ENCODE results near the gene SMIM35. TPM values are rescaled to one million over a fixed set of nuclear protein-coding genes. Genes with fewer than 3 reads are reported as not detected.
"Not testable (repeated sequence)": the region's sequence is repeated elsewhere in the genome, so short reads cannot be mapped to it uniquely, and the experiment has no call there.

The SMIM35 gene
- total RNA-seq, 1 experiment from 2014 or later: not detected

DNA sequence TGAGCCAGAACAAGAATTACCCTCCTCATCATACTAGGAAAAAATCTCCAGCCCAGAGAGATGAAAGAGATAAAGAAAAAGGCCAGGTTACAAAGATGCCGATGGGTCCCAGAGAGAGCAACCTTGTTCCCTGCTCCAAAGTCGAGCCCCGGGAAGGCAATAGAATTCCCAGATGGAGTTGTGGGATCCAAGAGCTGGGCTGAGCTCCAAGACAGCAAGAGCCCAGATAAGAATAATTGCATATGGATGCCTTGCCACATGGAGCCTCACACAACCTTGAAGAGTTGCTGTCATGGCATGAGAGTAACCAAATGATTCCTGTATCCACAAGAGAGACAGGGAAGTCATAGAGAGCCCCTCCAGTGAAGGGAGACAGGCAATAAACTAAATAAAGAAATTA, 69.7 kb downstream of the SMIM35 start:
- Histone ChIP-seq H3K27me3 (no peaks in the 10 kb centered on the region), H3K4me1 (no peaks in the 10 kb centered on the region), H3K36me3 (no peaks in the 10 kb centered on the region), H3K27ac (no peak overlapping the region), H3K4me3 (no peak overlapping the region), H3K9me3 (replicated peaks) (no peaks in the 10 kb centered on the region)
- no peak for DNase-seq

DNA sequence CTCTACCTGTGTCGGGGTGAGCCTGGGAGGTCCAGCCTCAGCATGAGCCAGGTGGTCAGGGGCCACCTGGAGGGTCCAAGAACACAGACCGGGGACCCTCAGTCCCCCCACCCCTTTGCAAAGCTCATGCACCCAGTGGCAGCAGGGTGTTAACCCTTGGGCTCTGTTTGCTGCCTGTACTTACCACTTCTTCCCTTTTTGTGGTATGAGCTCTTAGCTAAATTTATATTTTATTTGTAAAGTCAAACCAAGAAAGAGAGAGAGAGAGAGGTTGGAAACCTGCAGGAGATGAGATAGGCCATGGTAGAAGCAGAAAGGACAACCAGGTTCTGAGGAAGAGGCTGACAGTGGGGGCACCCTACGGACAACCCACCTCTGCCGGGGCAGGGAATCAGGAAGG, 70.7 kb downstream of the SMIM35 start:
- DNase-seq: no peak
- no peaks in the 10 kb centered on the region for H3K27me3 ChIP-seq
- H3K9me3 ChIP-seq (replicated peaks): no peaks in the 10 kb centered on the region
- H3K4me3 ChIP-seq: no peak overlapping the region
- H3K36me3 ChIP-seq: no peaks in the 10 kb centered on the region
- no peak overlapping the region for H3K27ac ChIP-seq
- H3K4me1 ChIP-seq: no peaks in the 10 kb centered on the region

- Histone ChIP-seq H3K4me3 (no peak overlapping the region), H3K9me3 (replicated peaks) (no peaks in the 10 kb centered on the region), H3K27me3 (no peaks in the 10 kb centered on the region), H3K36me3 (no peaks in the 10 kb centered on the region), H3K27ac (no peak overlapping the region), H3K4me1 (no peaks in the 10 kb centered on the region)
- no peak for DNase-seq
These were observed 71.3 kb downstream of the SMIM35 start for GRCh38 chr11:118015385-118015841.

GRCh38 chr11:118014022-118014421, 72.7 kb downstream of the SMIM35 start:
- H3K4me3 ChIP-seq: no peak overlapping the region
- H3K36me3 ChIP-seq: no peaks in the 10 kb centered on the region
- H3K27ac ChIP-seq: no peak overlapping the region
- no peaks in the 10 kb centered on the region for H3K9me3 ChIP-seq (replicated peaks)
- no peaks in the 10 kb centered on the region for H3K4me1 ChIP-seq
- no peaks in the 10 kb centered on the region for H3K27me3 ChIP-seq
- DNase-seq: no peak

- Histone ChIP-seq H3K27me3 (no peaks in the 10 kb centered on the region), H3K9me3 (replicated peaks) (no peaks in the 10 kb centered on the region), H3K4me3 (no peak overlapping the region), H3K36me3 (no peaks in the 10 kb centered on the region), H3K27ac (no peak overlapping the region), H3K4me1 (no peaks in the 10 kb centered on the region)
- DNase-seq: no peak
These were observed 74.6 kb downstream of the SMIM35 start for GRCh38 chr11:118012083-118012669.

GRCh38 chr11:118010738-118011461, 75.9 kb downstream of the SMIM35 start:
- no peak overlapping the region for H3K4me3 ChIP-seq
- no peaks in the 10 kb centered on the region for H3K36me3 ChIP-seq
- DNase-seq: no peak
- H3K27ac ChIP-seq: no peak overlapping the region
- H3K27me3 ChIP-seq: no peaks in the 10 kb centered on the region
- no peaks in the 10 kb centered on the region for H3K4me1 ChIP-seq
- no peaks in the 10 kb centered on the region for H3K9me3 ChIP-seq (replicated peaks)

GRCh38 chr11:118009864-118010737, 76.7 kb downstream of the SMIM35 start:
- Histone ChIP-seq H3K4me3 (no peak overlapping the region), H3K9me3 (replicated peaks) (no peaks in the 10 kb centered on the region), H3K36me3 (no peaks in the 10 kb centered on the region), H3K27ac (no peak overlapping the region), H3K4me1 (no peaks in the 10 kb centered on the region), H3K27me3 (no peaks in the 10 kb centered on the region)
- no peak for DNase-seq

DNA sequence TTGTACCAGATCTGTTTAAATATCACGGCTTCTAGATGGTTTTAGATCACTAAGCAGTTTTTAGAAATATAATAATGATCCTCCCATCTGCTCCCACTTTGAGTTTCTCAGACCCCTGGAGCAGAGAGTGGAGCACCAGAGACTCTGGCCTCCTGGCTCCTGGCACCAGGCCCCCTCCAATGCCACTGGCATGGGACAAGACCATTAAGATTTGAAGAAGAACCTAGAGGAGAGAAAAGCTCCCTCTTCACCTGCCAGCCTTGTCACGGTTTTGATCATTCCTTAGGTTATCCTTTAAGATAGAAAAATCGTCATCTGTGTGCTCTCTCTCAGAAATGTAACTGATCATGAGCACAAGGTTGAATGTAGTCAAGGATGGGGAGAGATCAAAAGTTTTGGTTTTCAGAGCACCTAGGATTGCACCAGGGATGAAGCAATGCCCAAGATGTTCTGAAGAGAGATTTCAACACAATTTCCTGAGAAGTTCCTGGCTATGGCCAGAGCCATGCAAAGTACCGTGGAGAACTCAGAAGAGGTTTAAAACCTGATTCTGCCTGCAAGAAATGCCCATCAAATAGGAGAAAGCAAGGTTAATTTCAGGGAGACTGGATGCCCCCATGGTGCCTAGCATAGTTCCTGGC, 78.4 kb downstream of the SMIM35 start:
- H3K4me1 ChIP-seq: no peaks in the 10 kb centered on the region
- no peaks in the 10 kb centered on the region for H3K9me3 ChIP-seq (replicated peaks)
- H3K4me3 ChIP-seq: no peak overlapping the region
- no peaks in the 10 kb centered on the region for H3K27me3 ChIP-seq
- no peak overlapping the region for H3K27ac ChIP-seq
- H3K36me3 ChIP-seq: no peaks in the 10 kb centered on the region
- DNase-seq: no peak

DNA sequence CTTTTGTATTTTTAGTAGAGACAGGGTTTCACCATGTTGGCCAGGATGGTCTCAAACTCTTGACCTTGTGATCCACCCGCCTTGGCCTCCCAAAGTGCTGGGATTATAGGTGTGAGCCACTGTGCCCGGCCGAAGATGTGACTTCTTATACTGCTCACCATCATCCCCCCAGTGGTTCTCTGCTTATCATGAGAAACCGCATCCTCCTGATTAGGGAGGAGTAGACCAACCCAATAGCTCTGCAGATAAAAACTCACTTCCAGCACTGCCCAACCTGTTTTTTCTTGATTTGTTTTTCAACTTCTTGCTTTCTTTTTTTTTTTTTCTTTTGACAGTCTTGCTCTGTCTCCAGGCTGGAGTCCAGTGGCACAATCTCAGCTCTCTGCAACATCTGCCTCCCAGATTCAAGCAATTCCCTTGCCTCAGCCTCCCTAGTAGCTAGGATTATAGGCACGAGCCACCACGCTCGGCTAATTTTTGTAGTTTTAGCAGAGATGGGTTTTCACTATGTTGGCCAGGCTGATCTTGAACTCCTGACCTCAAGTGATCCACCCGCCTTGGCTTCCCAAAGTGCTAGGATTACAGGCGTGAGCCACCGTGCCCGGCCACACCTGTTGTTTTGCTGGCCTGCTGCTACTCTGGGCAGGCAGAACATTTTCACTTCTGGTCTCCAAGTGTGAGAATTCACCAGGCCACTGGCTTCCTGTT, 79.0 kb downstream of the SMIM35 start:
- H3K4me1 ChIP-seq: not testable (repeated sequence)

DNA sequence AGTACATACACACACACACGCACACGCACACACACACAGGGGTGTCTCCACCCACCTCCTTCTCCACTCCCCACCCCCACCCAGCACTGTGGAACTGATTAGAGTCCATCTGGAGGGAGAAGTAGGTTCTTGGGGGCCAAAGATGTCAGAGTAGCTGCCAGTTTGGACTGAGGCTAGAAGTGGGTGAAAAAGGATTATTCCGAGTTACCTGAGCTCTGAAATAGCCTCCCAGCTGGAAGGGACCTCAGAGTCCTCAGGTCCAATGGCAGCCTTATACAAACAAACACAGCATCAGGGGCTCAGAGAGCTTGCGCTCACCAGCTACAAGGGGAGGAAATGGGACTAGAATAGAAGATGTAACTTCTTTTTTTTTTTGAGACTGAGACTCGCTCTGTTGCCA, 79.7 kb downstream of the SMIM35 start:
- H3K4me3 ChIP-seq: no peak overlapping the region
- H3K4me1 ChIP-seq: no peaks in the 10 kb centered on the region
- no peaks in the 10 kb centered on the region for H3K36me3 ChIP-seq
- no peaks in the 10 kb centered on the region for H3K9me3 ChIP-seq (replicated peaks)
- no peak overlapping the region for H3K27ac ChIP-seq
- H3K27me3 ChIP-seq: no peaks in the 10 kb centered on the region
- no peak for DNase-seq

More for the DNA sequence above, 79.0 kb downstream of the SMIM35 start:
- H3K9me3 ChIP-seq (replicated peaks); H3K4me3 ChIP-seq; H3K27me3 ChIP-seq; H3K27ac ChIP-seq; H3K36me3 ChIP-seq: not testable (repeated sequence)
- DNase-seq: peak; percentile 8 to 17

DNA sequence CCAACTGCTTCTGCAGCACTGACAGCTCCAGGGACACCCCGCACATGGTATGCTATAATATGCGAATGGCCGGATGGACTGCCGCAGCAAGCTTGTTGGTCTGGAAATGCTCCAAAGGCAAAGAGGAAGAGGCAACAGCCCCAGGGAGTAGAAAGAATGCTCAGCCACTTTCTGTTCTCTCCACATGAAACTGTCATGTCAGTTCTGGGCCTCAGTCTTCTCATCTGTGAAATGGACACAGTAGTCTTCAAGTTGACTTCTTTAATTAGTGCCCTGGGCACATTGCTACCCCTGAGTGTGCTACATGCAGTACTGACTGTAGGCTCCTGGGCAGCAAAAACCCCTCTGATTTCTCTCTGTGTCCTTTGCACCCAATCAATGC, 80.6 kb downstream of the SMIM35 start:
- Histone ChIP-seq H3K4me3 (no peak overlapping the region), H3K4me1 (no peaks in the 10 kb centered on the region)
- no peak for DNase-seq

GRCh38 chr11:118005224-118006152, 81.3 kb downstream of the SMIM35 start:
- Histone ChIP-seq H3K9me3 (replicated peaks) (no peaks in the 10 kb centered on the region), H3K36me3 (no peaks in the 10 kb centered on the region), H3K4me1 (no peaks in the 10 kb centered on the region), H3K27ac (no peak overlapping the region), H3K4me3 (no peak overlapping the region), H3K27me3 (no peaks in the 10 kb centered on the region)
- no peak for DNase-seq

More for the DNA sequence above, 80.6 kb downstream of the SMIM35 start:
- Histone ChIP-seq H3K36me3 (no peaks in the 10 kb centered on the region), H3K27me3 (no peaks in the 10 kb centered on the region), H3K9me3 (replicated peaks) (no peaks in the 10 kb centered on the region), H3K27ac (no peak overlapping the region)

DNA sequence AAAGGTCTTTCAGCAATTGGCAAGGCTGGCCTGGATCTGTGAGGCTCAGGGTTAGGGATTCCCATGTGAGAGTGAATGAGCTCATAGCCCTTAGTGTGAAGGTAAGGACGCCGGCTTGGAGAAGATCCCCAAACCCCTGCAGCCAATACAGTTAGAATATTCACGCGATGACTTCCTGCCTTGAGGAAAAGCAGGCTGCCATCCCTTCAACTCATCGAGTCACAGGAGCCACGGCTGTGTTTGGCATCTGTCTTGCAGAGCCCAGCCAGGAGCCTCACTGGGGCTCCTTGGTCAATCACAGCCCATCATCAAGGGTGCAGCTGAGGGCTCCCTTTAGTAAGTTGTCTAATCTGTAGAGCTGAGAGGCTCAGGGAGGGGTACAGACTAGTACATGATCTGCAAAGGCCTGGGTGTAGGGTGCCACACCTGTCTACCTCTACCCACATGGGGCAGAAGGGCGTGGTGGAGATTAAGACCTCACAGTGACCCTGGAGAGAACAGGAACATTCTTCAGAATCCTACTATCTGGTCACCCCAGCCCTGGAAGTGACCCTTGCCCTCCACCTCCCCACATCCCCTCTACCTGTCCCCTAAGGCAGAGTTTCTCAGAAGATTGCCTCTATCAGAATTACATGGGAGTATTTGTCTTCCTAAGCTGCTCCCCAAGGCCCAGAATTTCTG, 82.1 kb downstream of the SMIM35 start:
- Histone ChIP-seq H3K9me3 (replicated peaks) (no peaks in the 10 kb centered on the region), H3K4me3 (no peak overlapping the region), H3K27me3 (no peaks in the 10 kb centered on the region), H3K36me3 (no peaks in the 10 kb centered on the region), H3K27ac (no peak overlapping the region), H3K4me1 (no peaks in the 10 kb centered on the region)
- no peak for DNase-seq
